Lung (tissue), 12 donors: ENCODE results near the gene SEMA5A. TPM values are rescaled to one million over a fixed set of nuclear protein-coding genes. Genes with fewer than 3 reads are reported as not detected.

ENCODE experiments used
- ATAC-seq: fragments of 200-7000 bp; cut with Tn5 transposase; one replicate; pipeline ENCODE4 v1.9.1; 2020; ENCODE audit warnings: moderate number of reproducible peaks; ENCODE audit not compliant: insufficient read depth, low FRiP score
- DNase-seq, 3 donors: peaks; one replicate each; pipeline ENCODE4 v3.0.0-alpha.2; 2013 to 2017
- H3K27ac ChIP-seq, 2 donors: one replicate each; pipeline ENCODE4 v1.5.1; 2013; ENCODE audit warnings: mild to moderate bottlenecking in 2 of 2, moderate library complexity in 2 of 2, control low read depth in 1 of 2, inconsistent platforms in 1 of 2, low read depth in 1 of 2, low read length in 1 of 2
- H3K27me3 ChIP-seq, 3 donors: one replicate each; pipeline ENCODE4 v1.5.1; 2013; ENCODE audit warnings: low read length in 2 of 3; ENCODE audit not compliant: control insufficient read depth in 3 of 3, insufficient read depth in 3 of 3
- H3K36me3 ChIP-seq, 4 donors: one replicate each; pipeline ENCODE4 v1.5.1; 2013; ENCODE audit warnings: low read length in 4 of 4, mild to moderate bottlenecking in 1 of 4, moderate library complexity in 1 of 4; ENCODE audit not compliant: control insufficient read depth in 4 of 4, insufficient read depth in 4 of 4
- H3K4me1 ChIP-seq, 5 donors: one replicate each; pipeline ENCODE4 v1.5.1; 2013; ENCODE audit warnings: low read length in 5 of 5, mild to moderate bottlenecking in 2 of 5, moderate library complexity in 1 of 5; ENCODE audit not compliant: control insufficient read depth in 5 of 5, insufficient read depth in 5 of 5
- H3K4me3 ChIP-seq: one replicate; pipeline ENCODE4 v1.5.1; 2013; ENCODE audit warnings: mild to moderate bottlenecking, control low read depth, moderate library complexity
- H3K9ac ChIP-seq, 2 donors: one replicate each; pipeline ENCODE4 v1.5.1; 2013; ENCODE audit warnings: low read length in 2 of 2, control low read depth in 1 of 2; ENCODE audit not compliant: insufficient read depth in 1 of 2
- H3K9me3 ChIP-seq, 4 donors: one replicate each; pipeline ENCODE4 v1.5.1; 2013; ENCODE audit warnings: low read length in 3 of 4, mild to moderate bottlenecking in 1 of 4, moderate library complexity in 1 of 4; ENCODE audit not compliant: control insufficient read depth in 4 of 4, insufficient read depth in 3 of 4
- WGBS, 2 donors: extraction: QIAGEN DNeasy Blood & Tissue Kit; methylation state at CpG; one replicate each; pipeline ENCODE4 v1.1.7; 2013; 5-methylcytosine and 5-hydroxymethylcytosine counted together
- polyA plus RNA-seq, 2 donors: library from polyadenylated mRNA; stranded (reverse); fragments of 200-250 nt; gene quantifications; one replicate each; pipeline ENCODE4 v1.2.1, GENCODE V29; 2013
- total RNA-seq, 2 donors: library from RNA; depleted of rRNA in 1 of 2; stranded (reverse); fragments of >200 nt in 1 of 2; gene quantifications; one replicate each; pipeline ENCODE4 v1.2.1, GENCODE V29; 2014 to 2021
- TF ChIP-seq, protein P1 (sequence below): IDR thresholded peaks from 2 replicates; pipeline ENCODE4 v1.5.1; 2012; ENCODE audit warnings: mild to moderate bottlenecking; ENCODE audit errors: control extremely low read depth, extremely low read depth
- donor health status: control.
- donor health status: control.
- donor health status: Bipolar disorder and iron deficiency.
- donor health status: healthy.
- donor health status: DM: yes; HTN: yes; CAD: no.

Gene SEMA5A
- total and polyA plus RNA-seq, 4 donors, result 3.1 to 44.9 (median 13.7) TPM

GRCh38 chr5:9108162-9108561 is 437.7 kb downstream of the SEMA5A start:
- DNase-seq (no peak), ATAC-seq (no peak)
- WGBS, 2 donors, result 87 to 90% methylated on average over 6 of the region's 6 CpGs
- Histone ChIP-seq H3K4me1 (no peaks in the 10 kb centered on the region), H3K27ac (no peak overlapping the region), H3K9me3 (no peaks in the 10 kb centered on the region), H3K9ac (no peak overlapping the region), H3K4me3 (no peak overlapping the region), H3K27me3 (no peaks in the 10 kb centered on the region), H3K36me3 (peaks cover 0 to 3% (median 0%) of the 10 kb centered on the region in 4 donors)
- TF ChIP-seq, protein P1, sequence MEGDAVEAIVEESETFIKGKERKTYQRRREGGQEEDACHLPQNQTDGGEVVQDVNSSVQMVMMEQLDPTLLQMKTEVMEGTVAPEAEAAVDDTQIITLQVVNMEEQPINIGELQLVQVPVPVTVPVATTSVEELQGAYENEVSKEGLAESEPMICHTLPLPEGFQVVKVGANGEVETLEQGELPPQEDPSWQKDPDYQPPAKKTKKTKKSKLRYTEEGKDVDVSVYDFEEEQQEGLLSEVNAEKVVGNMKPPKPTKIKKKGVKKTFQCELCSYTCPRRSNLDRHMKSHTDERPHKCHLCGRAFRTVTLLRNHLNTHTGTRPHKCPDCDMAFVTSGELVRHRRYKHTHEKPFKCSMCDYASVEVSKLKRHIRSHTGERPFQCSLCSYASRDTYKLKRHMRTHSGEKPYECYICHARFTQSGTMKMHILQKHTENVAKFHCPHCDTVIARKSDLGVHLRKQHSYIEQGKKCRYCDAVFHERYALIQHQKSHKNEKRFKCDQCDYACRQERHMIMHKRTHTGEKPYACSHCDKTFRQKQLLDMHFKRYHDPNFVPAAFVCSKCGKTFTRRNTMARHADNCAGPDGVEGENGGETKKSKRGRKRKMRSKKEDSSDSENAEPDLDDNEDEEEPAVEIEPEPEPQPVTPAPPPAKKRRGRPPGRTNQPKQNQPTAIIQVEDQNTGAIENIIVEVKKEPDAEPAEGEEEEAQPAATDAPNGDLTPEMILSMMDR, result no peak

DNA sequence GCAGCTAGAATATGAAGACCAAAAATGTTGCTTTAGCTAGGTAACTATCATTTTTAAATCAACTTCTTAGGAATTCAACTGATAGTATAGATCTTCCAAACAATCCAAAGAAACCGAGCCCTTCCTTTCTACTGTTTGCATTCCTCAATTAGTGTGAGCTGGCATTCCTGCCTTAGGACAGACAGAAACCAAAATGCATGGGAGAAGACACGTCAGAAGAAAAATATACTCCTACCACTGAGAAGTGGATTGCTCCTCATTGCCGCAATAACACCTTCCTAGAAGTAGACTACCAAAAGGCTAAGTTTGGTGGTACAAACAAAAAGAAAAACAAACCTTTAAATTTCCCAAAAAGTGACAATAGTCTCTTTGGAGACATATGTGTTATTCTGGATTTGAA is 440.0 kb downstream of the SEMA5A start:
- DNase-seq (no peak), ATAC-seq (no peak)
- no peaks in the 10 kb centered on the region for H3K27me3 ChIP-seq
- TF ChIP-seq, protein P1, result no peak
- H3K9me3 ChIP-seq, result no peaks in the 10 kb centered on the region
- H3K9ac ChIP-seq, result no peak overlapping the region
- no peaks in the 10 kb centered on the region for H3K4me1 ChIP-seq
- no peak overlapping the region for H3K4me3 ChIP-seq
- WGBS, 2 donors, result 71 to 80% methylated on average over 3 of the region's 3 CpGs
- peaks cover 0 to 3% (median 0%) of the 10 kb centered on the region in 4 donors for H3K36me3 ChIP-seq
- no peak overlapping the region for H3K27ac ChIP-seq

DNA sequence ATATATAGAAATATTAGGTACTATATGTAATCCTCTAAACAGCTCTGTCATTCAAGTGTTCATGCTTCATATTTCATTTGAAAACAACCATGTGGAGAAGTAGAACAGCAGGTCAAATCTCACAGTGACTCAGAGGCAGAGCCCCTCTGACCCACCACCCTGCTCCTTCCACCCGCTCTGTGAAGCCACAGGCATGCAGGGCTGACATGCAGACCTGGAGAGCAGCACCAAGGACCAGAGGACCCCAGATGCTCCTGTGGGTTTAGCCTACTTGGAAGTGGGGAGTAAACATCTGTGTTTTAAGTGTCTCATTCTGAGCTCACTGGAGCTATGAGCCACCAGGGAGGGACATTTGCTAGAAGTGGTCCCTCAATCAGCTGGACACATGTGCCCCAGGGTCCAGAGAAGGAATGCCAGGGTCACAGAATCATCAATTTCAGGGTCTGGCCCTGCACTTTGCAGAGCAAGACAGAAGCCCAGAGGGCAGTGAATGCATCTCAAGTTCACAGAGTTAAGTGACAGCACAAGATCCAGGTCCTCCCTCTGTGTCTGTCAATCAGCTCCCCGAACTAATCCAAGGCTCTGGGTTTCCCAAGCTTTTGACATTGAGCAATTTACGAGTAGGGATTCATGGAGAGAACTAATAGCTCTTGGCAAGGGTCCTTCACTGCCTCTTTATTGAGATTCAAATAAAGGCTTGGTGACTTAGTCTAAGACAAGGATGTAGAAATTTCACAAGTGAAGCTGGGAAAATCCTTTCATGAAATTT is 441.1 kb downstream of the SEMA5A start:
- peaks cover 0 to 3% (median 0%) of the 10 kb centered on the region in 4 donors for H3K36me3 ChIP-seq
- 53 to 76% methylated on average over 3 of the region's 3 CpGs for WGBS, 2 donors
- DNase-seq (no peak), ATAC-seq (no peak)
- no peak overlapping the region for H3K9ac ChIP-seq
- H3K9me3 ChIP-seq, result no peaks in the 10 kb centered on the region
- no peaks in the 10 kb centered on the region for H3K4me1 ChIP-seq
- no peak overlapping the region for H3K4me3 ChIP-seq
- no peak overlapping the region for H3K27ac ChIP-seq
- TF ChIP-seq, protein P1, result no peak
- no peaks in the 10 kb centered on the region for H3K27me3 ChIP-seq
